Erythroblast (primary cell): Measurements from ENCODE around the gene GALK2.

Source experiments
- GATA1 ChIP-seq: IDR thresholded peaks from 2 replicates; pipeline ENCODE4 v1.6.1; 2011; ENCODE audit warnings: low read depth, mild to moderate bottlenecking, control low read depth, low read length, moderate library complexity
- POLR2A ChIP-seq: IDR thresholded peaks from 2 replicates; pipeline ENCODE4 v1.6.1; 2011; ENCODE audit warnings: mild to moderate bottlenecking, low read length

- TF ChIP-seq POLR2A, result no peak
- no peak for TF ChIP-seq GATA1
Measured at GRCh38 chr15:49171790-49172189, 1.7 kb downstream of the GALK2 start.
